Measurements from ENCODE around the gene COP1. TPM values are rescaled to one million over a fixed set of nuclear protein-coding genes. Genes with fewer than 3 reads are reported as not detected.

The COP1 gene
- total and polyA plus RNA-seq, 2 of the 4 experiments (the other 2 are of a cell fraction) = 17.8 to 35.0 TPM

DNA sequence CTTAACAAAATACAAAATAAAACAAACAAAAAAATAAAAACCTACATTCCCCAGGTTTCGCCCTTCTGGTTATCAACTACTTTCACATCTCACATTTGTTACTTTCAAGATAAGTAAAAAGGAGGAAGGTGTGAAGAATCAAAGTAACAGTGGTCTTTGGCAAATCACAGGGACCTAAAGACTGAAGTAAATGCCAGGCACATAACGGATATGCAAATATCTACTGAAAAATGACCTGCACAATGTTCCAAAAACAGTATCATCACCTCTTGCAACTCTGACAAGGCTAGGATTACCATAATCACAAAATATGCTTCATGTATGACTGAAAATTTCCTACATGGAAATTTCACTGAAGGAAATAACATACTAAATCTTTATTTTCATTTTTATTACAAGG is 29.3 kb downstream of the COP1 start:
- Histone ChIP-seq H3K18ac (ENCODE audit: low read depth, low read length) (no peak overlapping the region), H3K9me1 (ENCODE audit: insufficient read depth, low read length) (peaks cover 3% of the 10 kb centered on the region; the same call in 1 of the 2 replicates), H3K4me1 (ENCODE audit: control insufficient read depth, insufficient read depth, low read length) (no peaks in the 10 kb centered on the region), H4K20me1 (ENCODE audit: insufficient read depth, low read length) (peaks cover 6% of the 10 kb centered on the region; the same call in 1 of the 2 replicates), H3K4me3 (ENCODE audit: insufficient read depth, low read depth, low read length) (no peak overlapping the region), H3K56ac (ENCODE audit: extremely low read depth, insufficient read depth, low read length) (no peak overlapping the region), H2BK120ac (ENCODE audit: low read depth, low read length) (no peak overlapping the region), H3K4me2 (ENCODE audit: low read depth, low read length) (no peak overlapping the region), H3K27ac (ENCODE audit: insufficient read depth, low read length) (no peak overlapping the region), H3K23ac (ENCODE audit: low read depth, low read length) (no peak overlapping the region), H3K27me3 (ENCODE audit: control insufficient read depth, insufficient read depth, low read length) (no peaks in the 10 kb centered on the region), H2AK5ac (ENCODE audit: low read depth, low read length) (no peak overlapping the region), H3K36me3 (ENCODE audit: control insufficient read depth, insufficient read depth, low read length) (peaks cover 9% of the 10 kb centered on the region), H3K9ac (ENCODE audit: low read depth, low read length) (no peak overlapping the region), H3K14ac (replicated peaks; ENCODE audit: low read depth, low read length) (no peak overlapping the region), H2BK15ac (ENCODE audit: low read depth, low read length) (no peak overlapping the region), H2BK20ac (ENCODE audit: low read depth, low read length) (no peak overlapping the region), H4K5ac (ENCODE audit: low read depth, low read length) (no peak overlapping the region), H3K9me3 (ENCODE audit: control insufficient read depth, insufficient read depth, low read length) (no peaks in the 10 kb centered on the region), H2AFZ (replicated peaks; ENCODE audit: low read length, poor library complexity) (no peak overlapping the region), H2BK5ac (ENCODE audit: low read depth, low read length, poor library complexity, severe bottlenecking) (no peak overlapping the region), H3K4ac (ENCODE audit: low read depth, low read length) (no peak overlapping the region), H3K79me1 (ENCODE audit: low read depth in 1 of 2, low read length in 2 of 2) (peaks cover 29 to 52% of the 10 kb centered on the region in 2 experiments), H4K91ac (ENCODE audit: insufficient read depth, low read depth, low read length) (no peak overlapping the region), H2AK9ac (replicated peaks; ENCODE audit: low read depth, low read length, poor library complexity) (no peak overlapping the region), H4K8ac (ENCODE audit: low read depth in 2 of 2, low read length in 2 of 2) (no peak overlapping the region)
- CTCF ChIA-PET = no interaction called here
- no peak for TF ChIP-seq RCOR1 (IDR thresholded peaks at IDR 0.05; ENCODE audit: insufficient replicate concordance, low read length)
- no peak for TF ChIP-seq CEBPB (IDR thresholded peaks at IDR 0.05; ENCODE audit: low read depth, low read length)
- TF ChIP-seq, protein P1, sequence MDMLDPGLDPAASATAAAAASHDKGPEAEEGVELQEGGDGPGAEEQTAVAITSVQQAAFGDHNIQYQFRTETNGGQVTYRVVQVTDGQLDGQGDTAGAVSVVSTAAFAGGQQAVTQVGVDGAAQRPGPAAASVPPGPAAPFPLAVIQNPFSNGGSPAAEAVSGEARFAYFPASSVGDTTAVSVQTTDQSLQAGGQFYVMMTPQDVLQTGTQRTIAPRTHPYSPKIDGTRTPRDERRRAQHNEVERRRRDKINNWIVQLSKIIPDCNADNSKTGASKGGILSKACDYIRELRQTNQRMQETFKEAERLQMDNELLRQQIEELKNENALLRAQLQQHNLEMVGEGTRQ (IDR thresholded peaks at IDR 0.05; ENCODE audit: low read depth, low read length) = no peak
- TF ChIP-seq MXI1 (IDR thresholded peaks at IDR 0.05; ENCODE audit: borderline replicate concordance, low read depth, low read length) = no peak
- POLR2A ChIA-PET (ENCODE audit: unreplicated experiment) = no interaction called here
- intact Hi-C loops (cut with micrococcal nuclease) = no loop called here
- dilution Hi-C loops (cut with HindIII; ENCODE audit: low sequenced_read_pairs, unreplicated experiment) = no loop called here
- 100% methylated on average over 1 of the region's 2 CpGs; no CpG with 5 or more reads in 1 of the 2 experiments for WGBS, 2 experiments (ENCODE audit: extremely low coverage in 2 of 2, insufficient read length in 1 of 2)
- ATAC-seq (ENCODE audit: low read depth) (no peak), DNase-seq (no peak)
- no TSS peak for BruUV-seq (replicated peaks)
- in situ Hi-C loops (cut with MboI; ENCODE audit: low sequenced_read_pairs) = no loop called here

All from IMR-90 (cell line).